GM19372 (cell line): ENCODE measurements around the gene LRP1.
A peak's percentile ranks its signal among the peaks of the same experiment; 100 is the strongest.

Experiments
- ATAC-seq: cut with Tn5 transposase; IDR thresholded peaks from one replicate; pipeline ENCODE4 v1.9.1; 2021; ENCODE audit warnings: mild to moderate bottlenecking, low read depth, moderate library complexity; ENCODE audit not compliant: unreplicated experiment

LRP1 gene

DNA sequence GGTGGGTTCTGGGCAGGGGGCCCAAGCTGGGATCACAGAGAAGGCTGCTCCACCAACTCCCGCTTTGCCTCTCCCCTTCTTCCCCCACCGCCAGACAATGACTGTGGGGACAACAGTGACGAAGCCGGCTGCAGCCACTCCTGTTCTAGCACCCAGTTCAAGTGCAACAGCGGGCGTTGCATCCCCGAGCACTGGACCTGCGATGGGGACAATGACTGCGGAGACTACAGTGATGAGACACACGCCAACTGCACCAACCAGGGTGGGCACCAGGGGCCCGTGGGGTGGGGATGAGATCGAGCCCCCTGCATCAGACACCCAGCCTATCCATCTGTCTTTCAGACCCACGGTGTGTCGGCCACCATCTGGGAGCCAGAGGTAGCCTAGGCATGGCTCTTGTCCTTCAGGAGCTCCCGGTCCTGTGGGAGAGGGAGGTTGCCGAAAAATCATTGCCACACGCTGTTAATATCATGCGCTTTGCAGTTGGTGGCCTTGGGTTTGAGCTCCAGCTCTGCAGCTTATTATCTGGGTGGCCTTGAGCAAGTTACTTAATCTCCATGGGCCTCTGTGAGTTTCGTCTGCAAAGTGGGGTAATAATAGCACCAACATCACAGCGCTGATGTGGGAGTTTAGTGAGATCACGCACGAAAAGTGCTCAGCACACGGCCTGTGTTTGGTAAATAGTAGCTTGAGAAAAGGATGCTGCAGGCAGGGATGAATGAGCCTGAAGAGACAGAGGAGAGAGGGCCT lies 40.9 kb downstream of the LRP1 start:
- no peak for ATAC-seq

DNA sequence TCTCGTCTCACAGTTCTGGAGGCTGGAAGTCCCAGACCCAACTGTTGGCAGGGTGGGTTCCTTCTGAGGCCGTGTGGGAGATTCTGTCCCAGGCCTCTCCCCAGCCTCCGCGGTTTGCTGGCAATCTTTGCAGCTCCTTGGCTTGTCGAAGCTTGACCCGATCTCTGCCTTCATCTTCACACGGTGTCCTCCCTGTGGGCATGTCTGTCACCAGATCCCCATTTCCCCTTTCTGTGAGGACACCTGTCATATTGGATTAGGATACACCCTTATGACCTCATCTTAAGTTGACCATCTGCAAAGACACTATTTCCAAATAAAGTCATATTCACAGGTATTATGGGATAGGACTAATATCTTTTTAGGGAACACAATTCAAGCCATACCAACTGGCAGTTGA lies 41.7 kb downstream of the LRP1 start:
- no peak for ATAC-seq

DNA sequence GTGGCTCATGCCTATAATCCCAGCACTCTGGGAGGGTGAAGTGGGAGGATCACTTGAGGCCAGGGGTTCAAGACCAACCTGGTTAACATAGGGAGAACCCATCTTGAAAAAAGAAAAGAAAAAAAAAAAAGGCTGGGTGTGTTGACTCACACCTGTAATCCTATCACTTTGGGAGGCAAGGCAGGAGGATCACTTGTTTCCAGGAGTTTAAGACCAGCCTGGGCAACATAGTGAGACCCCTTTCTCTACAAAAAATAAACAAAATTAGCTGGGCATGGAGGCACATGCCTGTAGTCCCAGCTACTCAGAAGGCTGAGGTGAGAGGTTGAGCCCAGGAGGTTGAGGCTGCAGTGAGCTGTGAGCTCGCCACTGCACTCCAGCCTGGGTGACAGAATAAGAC lies 42.1 kb downstream of the LRP1 start:
- no peak for ATAC-seq

DNA sequence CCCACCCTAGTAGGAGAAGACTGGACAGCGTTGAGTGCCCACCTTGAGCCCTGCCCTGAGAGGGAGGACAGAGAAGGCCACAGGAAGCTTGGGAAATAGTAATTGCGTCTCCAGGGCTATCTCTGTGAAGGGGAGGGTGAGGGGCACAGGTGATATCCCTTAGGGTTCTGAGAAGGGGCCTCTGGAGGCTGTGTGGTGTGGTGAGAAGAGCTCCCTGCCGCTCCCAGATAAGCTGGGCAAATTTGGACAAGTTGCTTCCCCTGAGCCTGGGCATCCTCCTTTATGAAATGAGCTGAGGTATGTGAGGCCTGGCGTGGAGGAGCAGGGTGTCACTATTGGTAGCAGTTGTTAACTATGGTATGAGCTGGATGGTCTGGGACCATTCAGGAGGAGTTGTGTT lies 42.6 kb downstream of the LRP1 start:
- ATAC-seq: no peak

DNA sequence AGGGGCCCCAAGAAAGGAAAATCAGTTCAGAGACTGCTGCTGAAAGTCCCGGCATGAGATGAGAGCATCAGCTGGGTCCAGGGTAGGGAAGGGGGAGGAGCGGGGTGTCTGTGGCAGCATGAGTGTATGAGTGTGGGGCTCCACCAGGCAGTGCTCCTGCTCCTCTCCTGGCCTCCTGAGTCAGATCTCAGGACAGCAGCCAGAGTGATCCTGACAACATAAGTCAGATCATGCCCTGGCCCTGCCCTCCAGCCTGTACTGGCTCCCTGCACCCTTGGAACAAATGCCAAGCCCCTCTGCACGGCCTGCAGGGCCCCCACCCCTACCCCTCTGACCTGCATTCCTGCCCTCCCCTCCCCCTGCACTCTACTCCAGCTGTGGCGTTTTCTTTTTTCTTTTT lies 43.4 kb downstream of the LRP1 start:
- ATAC-seq: no peak

DNA sequence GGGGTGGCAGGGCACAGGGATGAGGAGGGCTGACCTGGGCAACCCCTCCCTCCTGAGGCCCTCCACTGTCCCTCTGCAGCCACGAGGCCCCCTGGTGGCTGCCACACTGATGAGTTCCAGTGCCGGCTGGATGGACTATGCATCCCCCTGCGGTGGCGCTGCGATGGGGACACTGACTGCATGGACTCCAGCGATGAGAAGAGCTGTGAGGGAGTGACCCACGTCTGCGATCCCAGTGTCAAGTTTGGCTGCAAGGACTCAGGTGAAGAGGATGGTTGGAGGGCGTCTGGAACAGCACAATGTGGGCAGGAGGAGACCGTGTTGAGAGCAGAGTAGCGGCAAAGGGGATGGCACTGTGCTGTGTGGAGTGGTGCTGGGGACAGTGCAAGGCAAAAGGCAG lies 44.8 kb downstream of the LRP1 start:
- ATAC-seq: no peak

DNA sequence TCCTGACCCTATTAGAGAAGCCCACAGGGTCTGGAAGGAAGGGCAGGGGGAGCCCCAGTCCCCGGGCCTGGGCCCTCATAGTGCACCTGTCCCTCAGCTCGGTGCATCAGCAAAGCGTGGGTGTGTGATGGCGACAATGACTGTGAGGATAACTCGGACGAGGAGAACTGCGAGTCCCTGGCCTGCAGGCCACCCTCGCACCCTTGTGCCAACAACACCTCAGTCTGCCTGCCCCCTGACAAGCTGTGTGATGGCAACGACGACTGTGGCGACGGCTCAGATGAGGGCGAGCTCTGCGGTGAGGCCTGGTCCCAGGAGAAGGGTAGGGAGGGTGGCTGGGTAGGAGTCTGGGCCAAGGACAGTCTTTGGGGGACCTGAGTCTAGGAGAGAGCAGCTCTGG lies 45.4 kb downstream of the LRP1 start:
- no peak for ATAC-seq

DNA sequence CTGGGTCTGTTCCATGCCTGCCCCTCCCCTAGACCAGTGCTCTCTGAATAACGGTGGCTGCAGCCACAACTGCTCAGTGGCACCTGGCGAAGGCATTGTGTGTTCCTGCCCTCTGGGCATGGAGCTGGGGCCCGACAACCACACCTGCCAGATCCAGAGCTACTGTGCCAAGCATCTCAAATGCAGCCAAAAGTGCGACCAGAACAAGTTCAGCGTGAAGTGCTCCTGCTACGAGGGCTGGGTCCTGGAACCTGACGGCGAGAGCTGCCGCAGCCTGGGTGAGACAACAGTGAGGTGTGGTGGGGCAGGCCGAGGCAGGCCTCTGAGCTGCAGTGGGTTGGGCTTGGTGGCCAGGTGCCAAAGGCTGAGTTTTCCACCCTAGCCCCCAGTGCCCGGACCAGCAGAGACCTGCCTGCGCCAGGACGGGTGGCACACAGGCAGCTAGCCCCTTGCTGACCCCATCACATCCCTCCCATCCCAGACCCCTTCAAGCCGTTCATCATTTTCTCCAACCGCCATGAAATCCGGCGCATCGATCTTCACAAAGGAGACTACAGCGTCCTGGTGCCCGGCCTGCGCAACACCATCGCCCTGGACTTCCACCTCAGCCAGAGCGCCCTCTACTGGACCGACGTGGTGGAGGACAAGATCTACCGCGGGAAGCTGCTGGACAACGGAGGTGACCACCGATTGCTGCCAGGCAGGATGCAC lies 47.3 kb downstream of the LRP1 start:
- ATAC-seq: no peak

DNA sequence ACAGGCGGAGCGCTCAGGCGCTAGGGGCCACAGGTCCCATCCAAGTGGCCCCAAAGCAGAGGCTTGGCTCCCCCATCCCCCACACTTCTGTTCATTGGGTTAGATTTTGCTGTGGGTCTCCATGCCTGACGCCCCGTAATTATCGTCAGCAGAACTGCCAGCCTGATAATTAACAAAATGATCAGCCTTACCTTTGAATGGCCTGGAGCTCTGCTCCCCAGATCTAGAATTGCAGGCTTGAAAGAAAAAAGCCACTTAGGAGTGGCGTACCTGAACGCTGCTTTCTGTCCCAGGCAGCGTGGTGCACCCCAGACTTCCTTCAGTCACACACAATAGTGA lies 47.8 kb downstream of the LRP1 start:
- ATAC-seq: no peak

DNA sequence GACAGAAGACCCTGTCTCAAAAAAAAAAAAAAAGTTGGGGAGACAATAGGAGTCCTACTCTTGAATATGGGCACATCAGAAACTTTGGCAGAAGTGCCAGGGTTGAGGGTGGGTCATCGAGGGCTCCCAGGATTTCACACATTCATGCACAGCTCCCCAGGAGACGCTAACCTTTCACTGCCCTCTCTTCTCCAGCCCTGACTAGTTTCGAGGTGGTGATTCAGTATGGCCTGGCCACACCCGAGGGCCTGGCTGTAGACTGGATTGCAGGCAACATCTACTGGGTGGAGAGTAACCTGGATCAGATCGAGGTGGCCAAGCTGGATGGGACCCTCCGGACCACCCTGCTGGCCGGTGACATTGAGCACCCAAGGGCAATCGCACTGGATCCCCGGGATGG lies 48.6 kb downstream of the LRP1 start:
- no peak for ATAC-seq

DNA sequence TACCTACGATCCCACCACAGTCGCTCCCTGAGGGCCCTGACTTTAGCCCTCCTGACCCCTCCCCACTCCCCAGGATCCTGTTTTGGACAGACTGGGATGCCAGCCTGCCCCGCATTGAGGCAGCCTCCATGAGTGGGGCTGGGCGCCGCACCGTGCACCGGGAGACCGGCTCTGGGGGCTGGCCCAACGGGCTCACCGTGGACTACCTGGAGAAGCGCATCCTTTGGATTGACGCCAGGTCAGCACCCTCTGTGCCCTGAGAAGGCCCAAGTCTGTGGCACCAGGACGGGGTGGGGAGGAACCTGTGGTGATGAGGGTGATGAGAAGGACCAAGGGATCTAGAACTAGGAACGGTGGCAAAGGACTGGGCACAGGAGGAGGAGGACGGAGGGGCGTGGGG lies 49.1 kb downstream of the LRP1 start:
- no peak for ATAC-seq

DNA sequence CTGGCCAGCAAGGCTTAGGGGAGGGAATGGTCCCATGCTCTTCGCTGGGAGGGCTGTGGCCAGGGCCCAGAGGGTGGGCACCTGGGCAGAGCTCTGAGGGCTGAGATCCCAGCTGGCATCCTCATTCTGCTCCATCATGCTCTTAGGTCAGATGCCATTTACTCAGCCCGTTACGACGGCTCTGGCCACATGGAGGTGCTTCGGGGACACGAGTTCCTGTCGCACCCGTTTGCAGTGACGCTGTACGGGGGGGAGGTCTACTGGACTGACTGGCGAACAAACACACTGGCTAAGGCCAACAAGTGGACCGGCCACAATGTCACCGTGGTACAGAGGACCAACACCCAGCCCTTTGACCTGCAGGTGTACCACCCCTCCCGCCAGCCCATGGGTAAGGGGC lies 49.9 kb downstream of the LRP1 start:
- ATAC-seq: no peak

DNA sequence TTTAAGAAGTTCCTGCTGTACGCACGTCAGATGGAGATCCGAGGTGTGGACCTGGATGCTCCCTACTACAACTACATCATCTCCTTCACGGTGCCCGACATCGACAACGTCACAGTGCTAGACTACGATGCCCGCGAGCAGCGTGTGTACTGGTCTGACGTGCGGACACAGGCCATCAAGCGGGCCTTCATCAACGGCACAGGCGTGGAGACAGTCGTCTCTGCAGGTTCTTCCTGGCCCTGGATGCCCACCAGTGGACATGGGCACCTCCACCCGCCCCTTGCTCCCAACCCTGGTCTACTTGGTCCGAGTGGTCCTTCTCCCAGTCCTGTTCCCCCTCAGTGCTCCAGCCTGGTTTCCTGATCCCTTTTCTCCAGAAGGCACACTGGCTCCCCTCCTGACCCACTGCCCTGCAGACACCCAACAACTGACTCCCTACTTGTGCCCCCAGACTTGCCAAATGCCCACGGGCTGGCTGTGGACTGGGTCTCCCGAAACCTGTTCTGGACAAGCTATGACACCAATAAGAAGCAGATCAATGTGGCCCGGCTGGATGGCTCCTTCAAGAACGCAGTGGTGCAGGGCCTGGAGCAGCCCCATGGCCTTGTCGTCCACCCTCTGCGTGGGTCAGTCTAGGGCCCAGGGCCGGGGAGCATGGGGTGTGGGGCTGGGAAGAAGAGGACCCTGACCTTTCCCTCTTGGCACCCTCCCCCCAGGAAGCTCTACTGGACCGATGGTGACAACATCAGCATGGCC lies 51.2 kb downstream of the LRP1 start:
- ATAC-seq: no peak

DNA sequence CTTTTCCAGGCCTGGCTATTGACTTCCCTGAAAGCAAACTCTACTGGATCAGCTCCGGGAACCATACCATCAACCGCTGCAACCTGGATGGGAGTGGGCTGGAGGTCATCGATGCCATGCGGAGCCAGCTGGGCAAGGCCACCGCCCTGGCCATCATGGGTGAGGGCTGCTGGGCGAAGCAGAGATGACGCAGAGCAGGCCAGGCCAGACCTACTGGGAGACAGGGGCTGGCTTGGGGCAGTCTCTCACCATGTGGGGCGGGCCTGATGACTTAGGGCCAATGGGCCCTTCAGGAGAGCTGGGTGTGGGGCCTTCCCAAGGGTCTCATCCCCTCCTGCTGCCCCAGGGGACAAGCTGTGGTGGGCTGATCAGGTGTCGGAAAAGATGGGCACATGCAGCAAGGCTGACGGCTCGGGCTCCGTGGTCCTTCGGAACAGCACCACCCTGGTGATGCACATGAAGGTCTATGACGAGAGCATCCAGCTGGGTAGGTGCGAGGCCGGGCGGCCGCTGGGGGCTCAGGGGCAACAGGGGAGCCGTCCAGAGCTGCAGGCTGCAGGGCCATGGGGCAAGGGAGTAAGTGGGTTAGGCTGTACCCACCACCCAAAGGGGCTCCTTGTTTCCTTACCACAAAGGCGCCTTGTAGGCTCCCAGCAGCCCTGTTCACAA lies 52.2 kb downstream of the LRP1 start:
- no peak for ATAC-seq

DNA sequence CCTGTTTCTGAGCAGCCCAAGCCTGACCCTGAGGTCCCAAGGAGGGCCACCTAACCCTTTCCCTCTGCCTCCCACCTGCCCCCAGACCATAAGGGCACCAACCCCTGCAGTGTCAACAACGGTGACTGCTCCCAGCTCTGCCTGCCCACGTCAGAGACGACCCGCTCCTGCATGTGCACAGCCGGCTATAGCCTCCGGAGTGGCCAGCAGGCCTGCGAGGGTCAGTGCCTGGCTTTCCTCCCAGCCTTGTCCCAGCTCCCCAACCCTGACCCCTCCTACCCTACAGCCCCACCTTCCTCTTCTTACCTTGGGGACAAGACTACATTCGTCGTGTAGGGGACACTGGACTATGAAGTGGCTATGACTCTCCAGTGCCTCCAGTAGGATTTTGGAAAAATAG lies 52.8 kb downstream of the LRP1 start:
- ATAC-seq: no peak

DNA sequence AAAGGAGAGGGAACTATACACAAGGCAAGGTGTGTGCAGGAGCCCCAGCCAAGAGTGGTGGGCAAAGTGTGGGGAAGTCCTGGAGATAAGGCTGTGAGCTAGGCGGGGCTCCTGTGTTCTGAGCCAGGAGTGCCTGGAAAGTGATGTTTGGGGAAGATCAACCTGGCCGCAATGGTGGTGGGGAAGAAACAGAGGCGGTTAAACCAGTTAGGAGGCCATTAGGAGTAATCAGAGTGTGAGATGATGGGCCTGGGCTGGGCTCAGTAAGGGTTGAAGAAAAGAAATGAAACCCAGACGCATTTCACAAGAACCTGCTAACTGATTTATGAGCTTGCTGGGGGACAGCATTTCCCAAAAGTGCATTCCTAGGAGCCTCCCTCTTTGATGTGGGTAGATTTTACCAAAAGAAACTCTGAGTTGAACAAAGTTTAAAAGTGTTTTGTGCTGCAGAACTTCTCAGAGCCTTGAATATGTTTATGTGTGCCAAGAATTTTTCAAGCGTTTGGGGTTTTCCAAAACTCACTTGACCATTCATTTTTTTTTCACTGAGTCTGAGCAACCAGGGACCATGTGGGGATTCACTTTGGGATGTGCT lies 53.4 kb downstream of the LRP1 start:
- ATAC-seq: no peak

DNA sequence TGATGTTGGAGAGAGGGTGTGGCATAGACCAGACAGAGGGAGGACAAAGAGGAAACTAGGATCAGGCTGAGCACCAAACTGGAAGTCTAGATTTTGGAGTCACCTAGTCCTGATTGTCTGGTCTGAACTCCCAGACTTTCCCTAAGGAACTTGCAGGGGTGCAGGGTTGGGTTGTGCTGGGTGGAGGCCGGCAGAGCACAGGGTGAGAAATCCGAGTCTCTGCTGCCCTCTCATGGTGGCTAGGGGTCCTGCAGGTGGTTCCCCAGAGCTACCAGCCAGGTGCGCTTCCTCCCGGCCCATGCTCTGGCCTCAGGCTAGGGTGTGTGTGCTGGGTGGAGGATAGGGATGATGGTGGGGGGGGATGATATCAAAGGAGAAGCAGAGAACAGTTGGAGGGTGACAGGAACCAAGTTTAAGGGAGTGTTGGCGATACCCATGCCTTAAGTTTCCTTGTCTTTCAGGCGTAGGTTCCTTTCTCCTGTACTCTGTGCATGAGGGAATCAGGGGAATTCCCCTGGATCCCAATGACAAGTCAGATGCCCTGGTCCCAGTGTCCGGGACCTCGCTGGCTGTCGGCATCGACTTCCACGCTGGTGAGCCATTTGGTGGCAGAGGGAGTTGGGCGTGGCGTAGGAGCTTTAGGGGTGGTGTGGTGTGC lies 54.8 kb downstream of the LRP1 start:
- ATAC-seq: peak; percentile 89

DNA sequence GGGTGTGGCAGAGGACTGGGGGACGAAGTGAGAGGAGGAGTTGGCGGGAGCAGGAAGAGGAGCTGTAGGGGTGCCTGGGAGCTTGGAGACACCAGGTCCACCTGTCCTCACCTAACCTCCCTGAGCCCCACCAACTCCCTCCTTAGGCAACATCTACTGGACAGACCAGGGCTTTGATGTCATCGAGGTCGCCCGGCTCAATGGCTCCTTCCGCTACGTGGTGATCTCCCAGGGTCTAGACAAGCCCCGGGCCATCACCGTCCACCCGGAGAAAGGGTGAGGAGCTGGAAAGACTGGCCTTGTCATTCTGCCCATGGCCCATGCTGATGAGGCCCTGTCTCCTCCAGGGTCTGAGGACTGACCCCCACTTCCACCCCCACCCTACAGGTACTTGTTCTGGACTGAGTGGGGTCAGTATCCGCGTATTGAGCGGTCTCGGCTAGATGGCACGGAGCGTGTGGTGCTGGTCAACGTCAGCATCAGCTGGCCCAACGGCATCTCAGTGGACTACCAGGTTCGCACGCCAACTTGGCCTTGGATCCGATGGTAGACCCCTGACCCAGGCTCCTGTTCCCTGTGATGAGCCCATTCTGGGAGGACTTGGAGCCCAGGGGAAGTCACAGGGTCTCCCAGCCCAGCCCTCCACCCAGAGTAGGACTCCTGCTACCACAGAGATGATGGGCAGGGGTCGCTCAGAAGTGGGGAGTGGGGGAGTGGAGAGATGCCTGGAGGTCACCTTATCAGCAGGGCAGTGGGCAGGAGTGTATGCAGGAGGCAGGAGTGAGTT lies 55.8 kb downstream of the LRP1 start:
- ATAC-seq: no peak

DNA sequence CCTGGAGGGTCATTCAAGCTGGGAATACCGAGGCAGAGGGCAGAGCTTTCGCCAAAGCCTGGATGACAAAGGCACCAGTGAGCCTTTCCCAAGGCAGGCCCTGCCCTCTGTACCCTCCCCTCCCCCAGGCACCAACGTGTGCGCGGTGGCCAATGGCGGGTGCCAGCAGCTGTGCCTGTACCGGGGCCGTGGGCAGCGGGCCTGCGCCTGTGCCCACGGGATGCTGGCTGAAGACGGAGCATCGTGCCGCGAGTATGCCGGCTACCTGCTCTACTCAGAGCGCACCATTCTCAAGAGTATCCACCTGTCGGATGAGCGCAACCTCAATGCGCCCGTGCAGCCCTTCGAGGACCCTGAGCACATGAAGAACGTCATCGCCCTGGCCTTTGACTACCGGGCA lies 57.1 kb downstream of the LRP1 start:
- ATAC-seq: no peak
